Measurements from ENCODE around the gene BABAM1. TPM values are rescaled to one million over a fixed set of nuclear protein-coding genes. Genes with fewer than 3 reads are reported as not detected.

BABAM1 gene
- total and polyA plus RNA-seq, 2 of the 4 experiments (the other 2 are of a cell fraction): 95.1 to 101 TPM

- dilution Hi-C loops (cut with HindIII; ENCODE audit: low sequenced_read_pairs, unreplicated experiment): no loop called here
Measured at GRCh38 chr19:17259118-17259780, 8.0 kb upstream of the BABAM1 start.

More at GRCh38 chr19:17259118-17259780, 8.0 kb upstream of the BABAM1 start:
- no peak overlapping the region for H2BK5ac ChIP-seq (ENCODE audit: low read depth, low read length, poor library complexity, severe bottlenecking)
- H2AK5ac ChIP-seq (ENCODE audit: low read depth, low read length): no peak overlapping the region
- peaks cover 4% of the 10 kb centered on the region for H3K9me1 ChIP-seq (ENCODE audit: insufficient read depth, low read length)
- H2AK9ac ChIP-seq (replicated peaks; ENCODE audit: low read depth, low read length, poor library complexity): no peak overlapping the region
- no peak overlapping the region for H3K4me3 ChIP-seq (ENCODE audit: insufficient read depth, low read depth, low read length)
- BruUV-seq (replicated peaks): no TSS peak
- no peaks in the 10 kb centered on the region; the same call in 1 of the 2 replicates for H3K27me3 ChIP-seq (ENCODE audit: control insufficient read depth, insufficient read depth, low read length)
- DNase-seq: no peak
- TF ChIP-seq NFE2L2 (IDR thresholded peaks at IDR 0.05; ENCODE audit: low read depth, low read length) (no peak), CEBPB (IDR thresholded peaks at IDR 0.05; ENCODE audit: low read depth, low read length) (no peak), MAZ (IDR thresholded peaks at IDR 0.05; ENCODE audit: borderline replicate concordance, low read depth, low read length) (no peak), POLR2A (IDR thresholded peaks at IDR 0.05; ENCODE audit: low read depth, low read length) (no peak), RFX5 (IDR thresholded peaks at IDR 0.05; ENCODE audit: low read depth, low read length) (no peak), MXI1 (IDR thresholded peaks at IDR 0.05; ENCODE audit: borderline replicate concordance, low read depth, low read length) (no peak), RCOR1 (IDR thresholded peaks at IDR 0.05; ENCODE audit: insufficient replicate concordance, low read length) (no peak), USF2 (IDR thresholded peaks at IDR 0.05; ENCODE audit: low read depth, low read length) (no peak), BHLHE40 (IDR thresholded peaks at IDR 0.05; ENCODE audit: low read depth, low read length) (no peak), CHD1 (IDR thresholded peaks at IDR 0.05; ENCODE audit: low read depth, low read length) (no peak), RAD21 (IDR thresholded peaks at IDR 0.05; ENCODE audit: low read length) (no peak), ELK1 (IDR thresholded peaks at IDR 0.05; ENCODE audit: borderline replicate concordance, low read depth, low read length) (no peak), MAFK (IDR thresholded peaks at IDR 0.05; ENCODE audit: low read depth, low read length) (no peak)
- H3K56ac ChIP-seq (ENCODE audit: extremely low read depth, insufficient read depth, low read length): no peak overlapping the region
- ATAC-seq (ENCODE audit: low read depth): no peak
- no peak overlapping the region for H4K91ac ChIP-seq (ENCODE audit: insufficient read depth, low read depth, low read length)
- no peak overlapping the region for H3K27ac ChIP-seq (ENCODE audit: insufficient read depth, low read length)
- H2BK120ac ChIP-seq (ENCODE audit: low read depth, low read length): no peak overlapping the region
- H3K9me3 ChIP-seq (ENCODE audit: control insufficient read depth, insufficient read depth, low read length): peaks cover 10% of the 10 kb centered on the region
- no peak overlapping the region for H3K23ac ChIP-seq (ENCODE audit: low read depth, low read length)
- no peak overlapping the region for H3K4me2 ChIP-seq (ENCODE audit: low read depth, low read length)
- ChIA-PET POLR2A (ENCODE audit: unreplicated experiment) (no interaction called here), CTCF (interaction anchor here (0.6 kb wide), 1 partner anchor 208 kb away, joined by 3 read pairs; no protein-coding TSS in a partner anchor)
- no peak overlapping the region for H2BK20ac ChIP-seq (ENCODE audit: low read depth, low read length)
- no peaks in the 10 kb centered on the region for H3K36me3 ChIP-seq (ENCODE audit: control insufficient read depth, insufficient read depth, low read length)
- no peaks in the 10 kb centered on the region for H3K4me1 ChIP-seq (ENCODE audit: control insufficient read depth, insufficient read depth, low read length)
- no peak overlapping the region for H3K18ac ChIP-seq (ENCODE audit: low read depth, low read length)
- H3K14ac ChIP-seq (replicated peaks; ENCODE audit: low read depth, low read length): no peak overlapping the region
- no peak overlapping the region for H2AFZ ChIP-seq (replicated peaks; ENCODE audit: low read length, poor library complexity)
- in situ Hi-C loops (cut with MboI; ENCODE audit: low sequenced_read_pairs) (no loop called here), intact Hi-C loops (cut with micrococcal nuclease) (no loop called here)
- H3K79me1 ChIP-seq (ENCODE audit: low read depth in 1 of 2, low read length in 2 of 2): no peaks in the 10 kb centered on the region; a peak in 1 of 4 replicates
- H3K4ac ChIP-seq (ENCODE audit: low read depth, low read length): no peak overlapping the region
- 60% methylated on average over 1 of the region's 9 CpGs; no CpG with 5 or more reads in 1 of the 2 experiments for WGBS, 2 experiments (ENCODE audit: extremely low coverage in 2 of 2, insufficient read length in 1 of 2)
- H3K9ac ChIP-seq (ENCODE audit: low read depth, low read length): no peak overlapping the region
- H4K8ac ChIP-seq (ENCODE audit: low read depth in 2 of 2, low read length in 2 of 2): no peak overlapping the region
- 0 out of 2 replicates have a peak, but pooled peaks cover 4% of the 10 kb centered on the region for H4K20me1 ChIP-seq (ENCODE audit: insufficient read depth, low read length)
- no peak overlapping the region for H2BK15ac ChIP-seq (ENCODE audit: low read depth, low read length)
- H4K5ac ChIP-seq (ENCODE audit: low read depth, low read length): no peak overlapping the region
